Measurements from ENCODE around the gene LCP2.

The LCP2 gene

DNA sequence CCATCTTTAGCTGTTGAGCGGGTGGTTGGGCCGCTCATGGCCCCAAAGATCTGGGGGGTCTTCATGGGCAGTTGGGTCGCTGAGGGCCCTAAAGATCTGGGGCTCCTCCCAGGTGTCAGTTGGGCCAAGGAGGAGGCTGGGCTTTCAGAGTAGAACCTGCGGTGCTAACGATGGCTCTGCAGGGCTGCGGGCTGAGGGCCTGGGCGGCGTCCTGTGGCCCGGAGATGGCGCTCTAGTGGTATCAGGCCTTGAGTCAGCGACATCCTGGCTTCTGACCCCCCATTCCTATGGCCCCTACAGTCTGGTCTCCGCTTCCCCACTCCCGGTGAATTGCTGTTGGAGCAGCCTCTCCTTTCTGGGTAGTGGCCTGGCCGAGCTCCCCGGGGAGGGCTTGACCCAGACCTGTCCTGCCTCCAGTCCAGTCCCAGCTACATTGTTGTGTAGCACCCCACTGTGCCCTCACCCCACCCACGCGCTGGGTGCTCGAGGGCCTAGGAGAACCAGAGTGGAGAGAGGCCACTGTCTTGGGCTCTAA, 64.2 kb downstream of the LCP2 start:
- no peak for DNase-seq (ENCODE audit: low read depth in 1 of 2, low spot score in 1 of 2)
- TF ChIP-seq POLR2AphosphoS5 (IDR thresholded peaks at IDR 0.05; ENCODE audit: low read depth), result no peak
- TF ChIP-seq GABPA (IDR thresholded peaks at IDR 0.05; ENCODE audit: low read depth), result no peak
- TF ChIP-seq, protein P1, sequence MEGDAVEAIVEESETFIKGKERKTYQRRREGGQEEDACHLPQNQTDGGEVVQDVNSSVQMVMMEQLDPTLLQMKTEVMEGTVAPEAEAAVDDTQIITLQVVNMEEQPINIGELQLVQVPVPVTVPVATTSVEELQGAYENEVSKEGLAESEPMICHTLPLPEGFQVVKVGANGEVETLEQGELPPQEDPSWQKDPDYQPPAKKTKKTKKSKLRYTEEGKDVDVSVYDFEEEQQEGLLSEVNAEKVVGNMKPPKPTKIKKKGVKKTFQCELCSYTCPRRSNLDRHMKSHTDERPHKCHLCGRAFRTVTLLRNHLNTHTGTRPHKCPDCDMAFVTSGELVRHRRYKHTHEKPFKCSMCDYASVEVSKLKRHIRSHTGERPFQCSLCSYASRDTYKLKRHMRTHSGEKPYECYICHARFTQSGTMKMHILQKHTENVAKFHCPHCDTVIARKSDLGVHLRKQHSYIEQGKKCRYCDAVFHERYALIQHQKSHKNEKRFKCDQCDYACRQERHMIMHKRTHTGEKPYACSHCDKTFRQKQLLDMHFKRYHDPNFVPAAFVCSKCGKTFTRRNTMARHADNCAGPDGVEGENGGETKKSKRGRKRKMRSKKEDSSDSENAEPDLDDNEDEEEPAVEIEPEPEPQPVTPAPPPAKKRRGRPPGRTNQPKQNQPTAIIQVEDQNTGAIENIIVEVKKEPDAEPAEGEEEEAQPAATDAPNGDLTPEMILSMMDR (IDR thresholded peaks at IDR 0.05; ENCODE audit: insufficient read depth, low read length), result no peak
- TF ChIP-seq, protein P2, sequence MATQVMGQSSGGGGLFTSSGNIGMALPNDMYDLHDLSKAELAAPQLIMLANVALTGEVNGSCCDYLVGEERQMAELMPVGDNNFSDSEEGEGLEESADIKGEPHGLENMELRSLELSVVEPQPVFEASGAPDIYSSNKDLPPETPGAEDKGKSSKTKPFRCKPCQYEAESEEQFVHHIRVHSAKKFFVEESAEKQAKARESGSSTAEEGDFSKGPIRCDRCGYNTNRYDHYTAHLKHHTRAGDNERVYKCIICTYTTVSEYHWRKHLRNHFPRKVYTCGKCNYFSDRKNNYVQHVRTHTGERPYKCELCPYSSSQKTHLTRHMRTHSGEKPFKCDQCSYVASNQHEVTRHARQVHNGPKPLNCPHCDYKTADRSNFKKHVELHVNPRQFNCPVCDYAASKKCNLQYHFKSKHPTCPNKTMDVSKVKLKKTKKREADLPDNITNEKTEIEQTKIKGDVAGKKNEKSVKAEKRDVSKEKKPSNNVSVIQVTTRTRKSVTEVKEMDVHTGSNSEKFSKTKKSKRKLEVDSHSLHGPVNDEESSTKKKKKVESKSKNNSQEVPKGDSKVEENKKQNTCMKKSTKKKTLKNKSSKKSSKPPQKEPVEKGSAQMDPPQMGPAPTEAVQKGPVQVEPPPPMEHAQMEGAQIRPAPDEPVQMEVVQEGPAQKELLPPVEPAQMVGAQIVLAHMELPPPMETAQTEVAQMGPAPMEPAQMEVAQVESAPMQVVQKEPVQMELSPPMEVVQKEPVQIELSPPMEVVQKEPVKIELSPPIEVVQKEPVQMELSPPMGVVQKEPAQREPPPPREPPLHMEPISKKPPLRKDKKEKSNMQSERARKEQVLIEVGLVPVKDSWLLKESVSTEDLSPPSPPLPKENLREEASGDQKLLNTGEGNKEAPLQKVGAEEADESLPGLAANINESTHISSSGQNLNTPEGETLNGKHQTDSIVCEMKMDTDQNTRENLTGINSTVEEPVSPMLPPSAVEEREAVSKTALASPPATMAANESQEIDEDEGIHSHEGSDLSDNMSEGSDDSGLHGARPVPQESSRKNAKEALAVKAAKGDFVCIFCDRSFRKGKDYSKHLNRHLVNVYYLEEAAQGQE (IDR thresholded peaks at IDR 0.05; ENCODE audit: insufficient replicate concordance, low read depth), result no peak
- no peak for TF ChIP-seq SPI1 (IDR thresholded peaks at IDR 0.05; ENCODE audit: borderline replicate concordance, low read depth)
- no peak overlapping the region for H3K27ac ChIP-seq (replicated peaks)
- H3K4me3 ChIP-seq (replicated peaks; ENCODE audit: insufficient read depth, low read length), result no peak overlapping the region
- no peaks in the 10 kb centered on the region for H3K27me3 ChIP-seq (ENCODE audit: insufficient read depth, poor library complexity, severe bottlenecking)

DNA sequence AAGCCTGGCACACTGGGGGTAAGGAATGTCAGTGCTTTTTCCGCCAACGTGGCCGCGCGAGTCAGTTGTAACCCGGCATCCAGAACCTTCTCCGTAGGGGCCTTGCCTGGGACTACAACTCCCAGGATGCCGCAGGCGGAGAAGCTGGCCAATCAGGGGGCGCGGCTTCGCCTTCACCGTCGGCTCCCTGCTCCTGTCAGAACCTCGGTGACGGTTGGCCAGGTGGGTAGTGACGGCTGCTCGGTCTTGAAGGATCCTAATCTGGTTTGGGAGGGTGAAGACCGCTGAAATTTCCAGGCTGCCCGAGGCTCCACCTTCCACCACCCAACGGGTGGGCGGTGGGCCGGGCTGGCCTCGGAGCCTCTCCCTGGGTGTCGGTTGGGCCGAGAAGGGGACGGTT, 64.8 kb downstream of the LCP2 start, which contains the start of gene C5orf58:
C5orf58 (plus strand) TSS at position 200 of the 400 bp plus-strand sequence. CDS start 1,992 bp downstream, outside the sequence.
- H3K27me3 ChIP-seq (ENCODE audit: insufficient read depth, poor library complexity, severe bottlenecking), result no peaks in the 10 kb centered on the region
- TF ChIP-seq, protein P2 (IDR thresholded peaks at IDR 0.05; ENCODE audit: insufficient replicate concordance, low read depth), result no peak
- TF ChIP-seq, protein P1 (IDR thresholded peaks at IDR 0.05; ENCODE audit: insufficient read depth, low read length), result no peak
- TF ChIP-seq GABPA (IDR thresholded peaks at IDR 0.05; ENCODE audit: low read depth), result no peak
- TF ChIP-seq SPI1 (IDR thresholded peaks at IDR 0.05; ENCODE audit: borderline replicate concordance, low read depth), result no peak
- no peak for TF ChIP-seq POLR2AphosphoS5 (IDR thresholded peaks at IDR 0.05; ENCODE audit: low read depth)
- H3K4me3 ChIP-seq (replicated peaks; ENCODE audit: insufficient read depth, low read length), result no peak within 1 kb of the TSS
- DNase-seq (ENCODE audit: low read depth in 1 of 2, low spot score in 1 of 2), result no peak
- no peak within 1 kb of the TSS for H3K27ac ChIP-seq (replicated peaks)

DNA sequence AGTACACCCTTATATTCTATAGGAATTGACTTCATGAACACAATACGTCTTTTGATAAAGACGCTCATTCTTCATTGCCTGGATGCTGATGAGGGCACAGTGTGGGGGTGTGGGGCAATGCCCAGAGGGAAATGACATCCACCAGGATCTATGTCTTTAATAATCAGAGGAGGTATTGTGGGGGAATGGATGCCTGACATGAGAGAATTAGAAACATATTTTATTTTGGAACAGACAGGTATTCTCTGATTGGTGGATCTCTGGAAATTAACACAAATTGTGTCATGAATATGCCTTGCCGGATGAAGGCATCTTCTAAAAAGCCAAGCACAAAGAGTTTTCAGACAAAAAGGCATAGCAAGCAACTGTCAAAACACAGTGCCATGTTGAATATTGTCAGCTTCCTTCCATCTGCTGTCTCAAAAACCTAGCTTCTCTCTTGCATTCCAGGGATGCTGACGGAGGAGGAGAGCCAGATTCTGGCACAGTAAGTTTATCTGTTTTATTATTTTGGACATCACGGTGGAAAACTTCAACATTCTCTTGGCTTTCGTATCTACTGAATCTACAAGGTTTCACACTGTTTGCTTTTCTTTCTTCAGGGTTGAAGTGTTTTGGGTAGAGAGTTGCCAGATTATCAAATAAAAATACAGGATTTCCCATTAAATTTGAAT, 68.7 kb downstream of the LCP2 start:
- Histone ChIP-seq H3K27ac (replicated peaks) (no peak overlapping the region), H3K4me3 (replicated peaks; ENCODE audit: insufficient read depth, low read length) (no peak overlapping the region), H3K27me3 (ENCODE audit: insufficient read depth, poor library complexity, severe bottlenecking) (no peaks in the 10 kb centered on the region)
- DNase-seq (ENCODE audit: low read depth in 1 of 2, low spot score in 1 of 2), result no peak
- TF ChIP-seq, protein P1 (IDR thresholded peaks at IDR 0.05; ENCODE audit: insufficient read depth, low read length), result no peak
- TF ChIP-seq, protein P2 (IDR thresholded peaks at IDR 0.05; ENCODE audit: insufficient replicate concordance, low read depth), result no peak
- TF ChIP-seq POLR2AphosphoS5 (IDR thresholded peaks at IDR 0.05; ENCODE audit: low read depth), result no peak
- no peak for TF ChIP-seq GABPA (IDR thresholded peaks at IDR 0.05; ENCODE audit: low read depth)
- TF ChIP-seq SPI1 (IDR thresholded peaks at IDR 0.05; ENCODE audit: borderline replicate concordance, low read depth), result no peak
